ENCODE measurements around the gene ITIH5. TPM values are rescaled to one million over a fixed set of nuclear protein-coding genes. Genes with fewer than 3 reads are reported as not detected.

The ITIH5 gene
- total and polyA plus RNA-seq, 2 of the 8 experiments (the other 6 are each of a cell fraction or from before 2014, with no cell fraction given): 5.8 to 7.6 TPM

DNA sequence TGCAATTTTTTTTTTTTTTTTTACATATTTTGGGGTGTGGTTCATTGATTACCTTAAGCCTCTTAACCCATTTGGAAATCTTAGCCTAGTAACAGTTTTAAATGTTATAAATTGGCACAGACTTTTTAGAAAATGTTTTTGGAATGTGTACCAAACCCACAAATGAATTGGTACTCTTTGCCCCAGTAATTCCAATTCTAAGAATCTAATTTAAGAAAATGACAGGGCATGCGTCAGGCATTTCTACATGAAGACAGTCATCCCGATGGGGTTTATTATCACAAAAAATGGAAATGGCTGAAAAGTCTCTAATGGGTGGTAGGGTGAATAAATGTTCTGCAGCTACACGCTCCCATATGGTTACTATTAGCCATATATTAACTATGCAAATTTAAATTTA, 54.9 kb downstream of the ITIH5 start:
- CTCF ChIA-PET (ENCODE audit: partially characterized antibody): interaction anchor here (0.6 to 2.1 kb wide), 6 partner anchors 11 to 136 kb away, joined by 3 to 5 read pairs (median 3); no protein-coding TSS in a partner anchor
- Histone ChIP-seq H4K5ac (ENCODE audit: insufficient read length, low read depth, low read length) (no peak overlapping the region), H3K4me1 (replicated peaks in 1 of 4; ENCODE audit: control insufficient read depth in 3 of 4, insufficient read depth in 4 of 4, low read length in 3 of 4) (no peaks in the 10 kb centered on the region), H3K18ac (ENCODE audit: extremely low read depth, low read length) (no peak overlapping the region), H3K23me2 (ENCODE audit: low read depth, low read length) (no peaks in the 10 kb centered on the region), H2BK15ac (ENCODE audit: low read length) (no peak overlapping the region), H4K91ac (replicated peaks; ENCODE audit: insufficient read length, low read length) (no peak overlapping the region), H2AK5ac (ENCODE audit: low read depth, low read length) (no peak overlapping the region), H3K4ac (replicated peaks; ENCODE audit: insufficient read length, low read depth, low read length) (no peak overlapping the region), H3K9me3 (ENCODE audit: insufficient read depth in 2 of 2, low read depth in 1 of 2, low read length in 1 of 2) (no peaks in the 10 kb centered on the region), H3K9ac (replicated peaks in 1 of 4; ENCODE audit: extremely low read depth in 1 of 4, low read depth in 3 of 4, low read length in 3 of 4) (no peak overlapping the region), H3K4me2 (ENCODE audit: insufficient read depth in 1 of 2, low read depth in 2 of 2, low read length in 2 of 2) (no peak overlapping the region), H3K36me3 (ENCODE audit: control insufficient read depth in 2 of 4, insufficient read depth in 4 of 4, low read length in 3 of 4) (no peaks in the 10 kb centered on the region), H3K23ac (ENCODE audit: insufficient read length) (no peak overlapping the region), H2BK12ac (ENCODE audit: low read depth, low read length) (no peak overlapping the region), H3K4me3 (ENCODE audit: extremely low read depth in 1 of 4, insufficient read depth in 2 of 4, low read depth in 3 of 4, low read length in 4 of 4) (no peak overlapping the region), H3K56ac (replicated peaks; ENCODE audit: insufficient read length, low read depth, low read length) (no peak overlapping the region), H3K27me3 (replicated peaks in 1 of 4; ENCODE audit: control insufficient read depth in 3 of 4, extremely low read depth in 1 of 4, insufficient read depth in 3 of 4, low read length in 3 of 4) (no peaks in the 10 kb centered on the region; a peak in 1 of 7 replicates), H2BK20ac (ENCODE audit: low read length) (no peak overlapping the region), H4K8ac (ENCODE audit: extremely low read depth, insufficient read depth, low read length) (no peak overlapping the region), H4K20me1 (replicated peaks in 1 of 2; ENCODE audit: control insufficient read depth in 1 of 2, insufficient read depth in 2 of 2, low read length in 2 of 2) (no peaks in the 10 kb centered on the region), H2AFZ (ENCODE audit: low read length) (no peak overlapping the region), H3K79me2 (ENCODE audit: control insufficient read depth in 1 of 2, insufficient read depth in 2 of 2, low read length in 2 of 2) (no peaks in the 10 kb centered on the region), H3K14ac (ENCODE audit: insufficient read length) (no peak overlapping the region), H2BK5ac (ENCODE audit: low read depth, low read length) (no peak overlapping the region), H2BK120ac (replicated peaks; ENCODE audit: low read depth, low read length) (no peak overlapping the region), H3K79me1 (ENCODE audit: low read depth, low read length) (no peaks in the 10 kb centered on the region), H3K27ac (ENCODE audit: low read depth, low read length) (no peak overlapping the region)
- DNase-seq (ENCODE audit: low read depth in 1 of 2, low spot score in 2 of 2): no peak
- WGBS, 2 experiments (ENCODE audit: extremely low coverage in 1 of 2, insufficient coverage in 1 of 2, insufficient read length in 1 of 2, insufficient replicate concordance in 2 of 2, low coverage in 1 of 2, low lambda C conversion rate in 2 of 2, missing lambda C conversion rate in 1 of 2): 91% methylated on average over 3 of the region's 3 CpGs; no CpG with 5 or more reads in 1 of the 2 experiments
- no peak for FAIRE-seq
- POLR2A ChIA-PET (ENCODE audit: partially characterized antibody): no interaction called here
- TF ChIP-seq GABPA (IDR thresholded peaks at IDR 0.05; ENCODE audit: borderline replicate concordance, insufficient read depth, low read length) (no peak), KDM5A (IDR thresholded peaks at IDR 0.05; ENCODE audit: low read length) (no peak), BACH1 (IDR thresholded peaks at IDR 0.05; ENCODE audit: low read length) (no peak), SIRT6 (IDR thresholded peaks at IDR 0.05; ENCODE audit: low read length) (no peak), SAP30 (IDR thresholded peaks at IDR 0.05; ENCODE audit: insufficient read depth, insufficient replicate concordance, low read length) (no peak), KDM4A (IDR thresholded peaks at IDR 0.05; ENCODE audit: low read depth, low read length, severe bottlenecking) (no peak), EZH2 (IDR thresholded peaks at IDR 0.05; ENCODE audit: low read depth, low read length, severe bottlenecking) (no peak), TAF7 (optimal IDR thresholded peaks at IDR 0.05; ENCODE audit: borderline replicate concordance, low read depth, low read length) (no peak), CEBPB (IDR thresholded peaks at IDR 0.05; ENCODE audit: low read depth, low read length) (no peak), RNF2 (IDR thresholded peaks at IDR 0.05; ENCODE audit: borderline replicate concordance, low read depth, low read length, missing control alignments, poor library complexity, severe bottlenecking) (no peak), SRF (IDR thresholded peaks at IDR 0.05; ENCODE audit: low read depth, low read length) (no peak), SP2 (IDR thresholded peaks at IDR 0.05; ENCODE audit: low read length) (no peak), SIN3A (conservative IDR thresholded peaks at IDR 0.05 in 1 of 2, IDR thresholded peaks at IDR 0.05 in 1 of 2; ENCODE audit: low read depth in 1 of 2, low read length in 2 of 2) (no peak), SP1 (IDR thresholded peaks at IDR 0.05; ENCODE audit: low read depth, low read length) (no peak), JUND (IDR thresholded peaks at IDR 0.05; ENCODE audit: low read length) (no peak)

Data from H1 (cell line).